ENCODE results near the gene SMYD3.

GRCh38 chr1:245797592-245798348, 709.3 kb downstream of the SMYD3 start:
- TF ChIP-seq, protein P1, sequence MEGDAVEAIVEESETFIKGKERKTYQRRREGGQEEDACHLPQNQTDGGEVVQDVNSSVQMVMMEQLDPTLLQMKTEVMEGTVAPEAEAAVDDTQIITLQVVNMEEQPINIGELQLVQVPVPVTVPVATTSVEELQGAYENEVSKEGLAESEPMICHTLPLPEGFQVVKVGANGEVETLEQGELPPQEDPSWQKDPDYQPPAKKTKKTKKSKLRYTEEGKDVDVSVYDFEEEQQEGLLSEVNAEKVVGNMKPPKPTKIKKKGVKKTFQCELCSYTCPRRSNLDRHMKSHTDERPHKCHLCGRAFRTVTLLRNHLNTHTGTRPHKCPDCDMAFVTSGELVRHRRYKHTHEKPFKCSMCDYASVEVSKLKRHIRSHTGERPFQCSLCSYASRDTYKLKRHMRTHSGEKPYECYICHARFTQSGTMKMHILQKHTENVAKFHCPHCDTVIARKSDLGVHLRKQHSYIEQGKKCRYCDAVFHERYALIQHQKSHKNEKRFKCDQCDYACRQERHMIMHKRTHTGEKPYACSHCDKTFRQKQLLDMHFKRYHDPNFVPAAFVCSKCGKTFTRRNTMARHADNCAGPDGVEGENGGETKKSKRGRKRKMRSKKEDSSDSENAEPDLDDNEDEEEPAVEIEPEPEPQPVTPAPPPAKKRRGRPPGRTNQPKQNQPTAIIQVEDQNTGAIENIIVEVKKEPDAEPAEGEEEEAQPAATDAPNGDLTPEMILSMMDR (IDR thresholded peaks at IDR 0.05 in 2 of 3, conservative IDR thresholded peaks at IDR 0.05 in 1 of 3; ENCODE audit: insufficient read depth in 2 of 3, low read depth in 1 of 3, low read length in 3 of 3): peak; percentile 54 to 71 (median 67)
- no peak for TF ChIP-seq PATZ1 (CRISPR knock-in tag; IDR thresholded peaks at IDR 0.05; ENCODE audit: borderline replicate concordance)
- no peak for TF ChIP-seq PRDM10 (IDR thresholded peaks at IDR 0.05; ENCODE audit: partially characterized antibody)
- TF ChIP-seq, protein P2, sequence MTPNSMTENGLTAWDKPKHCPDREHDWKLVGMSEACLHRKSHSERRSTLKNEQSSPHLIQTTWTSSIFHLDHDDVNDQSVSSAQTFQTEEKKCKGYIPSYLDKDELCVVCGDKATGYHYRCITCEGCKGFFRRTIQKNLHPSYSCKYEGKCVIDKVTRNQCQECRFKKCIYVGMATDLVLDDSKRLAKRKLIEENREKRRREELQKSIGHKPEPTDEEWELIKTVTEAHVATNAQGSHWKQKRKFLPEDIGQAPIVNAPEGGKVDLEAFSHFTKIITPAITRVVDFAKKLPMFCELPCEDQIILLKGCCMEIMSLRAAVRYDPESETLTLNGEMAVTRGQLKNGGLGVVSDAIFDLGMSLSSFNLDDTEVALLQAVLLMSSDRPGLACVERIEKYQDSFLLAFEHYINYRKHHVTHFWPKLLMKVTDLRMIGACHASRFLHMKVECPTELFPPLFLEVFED (CRISPR knock-in tag; conservative IDR thresholded peaks at IDR 0.05): no peak
- TF ChIP-seq PKNOX1 (IDR thresholded peaks at IDR 0.05): no peak
- no peak for TF ChIP-seq NR2C2 (CRISPR knock-in tag; IDR thresholded peaks at IDR 0.05)
- TF ChIP-seq NR2C2 (tag; IDR thresholded peaks at IDR 0.05): peak; percentile 80
- TF ChIP-seq SREBF2 (CRISPR knock-in tag; IDR thresholded peaks at IDR 0.05): no peak
- TF ChIP-seq NFRKB (IDR thresholded peaks at IDR 0.05; ENCODE audit: low read depth): no peak

Measured in K562 (cell line).